Activated CD8-positive, alpha-beta memory T cell treated with anti-CD3 and anti-CD28 coated beads, Interleukin-2, amount 50 U/mL, for 24 hours (primary cell): ENCODE measurements around the gene C11orf98.
"Not testable (repeated sequence)": the region's sequence is repeated elsewhere in the genome, so short reads cannot be mapped to it uniquely, and the experiment has no call there.

Experiments used
- DNase-seq: peaks from one replicate; pipeline ENCODE4 v3.0.0-alpha.2; 2020; ENCODE audit errors: extremely low read depth

Gene C11orf98

GRCh38 chr11:62665075-62665598 lies at the start of gene C11orf98, which contains the start of gene CSKMT:
C11orf98 (minus strand) TSS chr11:62665210; CDS start chr11:62665169, 41 bp downstream.
CSKMT (plus strand) TSS chr11:62665312; CDS start chr11:62665880, 568 bp downstream.
- peak; percentile 92 for DNase-seq

GRCh38 chr11:62713343-62713742 lies 48.3 kb upstream of the C11orf98 start:
- no peak for DNase-seq

DNA sequence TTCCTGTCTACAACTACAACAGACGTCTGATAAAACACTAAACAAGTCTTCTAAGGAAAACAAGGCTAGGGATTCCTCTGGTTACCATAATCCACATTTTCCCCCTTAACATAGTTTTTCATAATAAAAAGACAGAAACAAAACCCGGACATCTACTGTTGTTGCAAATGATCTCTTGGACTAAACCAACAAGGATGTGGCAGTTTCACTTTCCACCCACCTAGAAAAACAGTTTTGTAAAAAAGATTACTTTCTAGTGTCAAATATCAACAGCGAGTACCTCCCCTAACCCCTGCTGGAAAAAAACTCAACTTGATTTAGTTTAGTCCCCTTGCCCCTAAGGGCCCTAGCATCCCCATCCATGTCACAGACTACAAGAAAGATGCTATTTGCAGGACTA lies 47.9 kb upstream of the C11orf98 start:
- DNase-seq = no peak

GRCh38 chr11:62712276-62712812 lies 47.3 kb upstream of the C11orf98 start:
- DNase-seq = no peak

DNA sequence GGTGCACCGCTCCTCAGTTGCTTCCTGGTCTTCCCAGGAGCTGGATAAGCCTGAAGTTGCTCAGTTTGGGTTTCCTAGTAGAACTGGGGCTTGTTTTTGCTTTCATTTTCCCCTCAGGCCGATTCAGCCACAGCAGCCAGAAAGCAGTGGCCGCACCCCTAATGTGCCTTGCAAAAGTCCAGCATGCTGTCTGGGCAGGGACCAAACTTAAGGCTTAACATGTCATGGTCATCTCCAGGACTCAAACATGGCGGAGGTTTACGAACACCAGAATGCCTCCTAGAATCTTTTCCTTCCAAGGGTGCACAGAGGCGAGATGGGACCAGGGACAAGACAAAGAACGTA lies 45.0 kb upstream of the C11orf98 start:
- no peak for DNase-seq

DNA sequence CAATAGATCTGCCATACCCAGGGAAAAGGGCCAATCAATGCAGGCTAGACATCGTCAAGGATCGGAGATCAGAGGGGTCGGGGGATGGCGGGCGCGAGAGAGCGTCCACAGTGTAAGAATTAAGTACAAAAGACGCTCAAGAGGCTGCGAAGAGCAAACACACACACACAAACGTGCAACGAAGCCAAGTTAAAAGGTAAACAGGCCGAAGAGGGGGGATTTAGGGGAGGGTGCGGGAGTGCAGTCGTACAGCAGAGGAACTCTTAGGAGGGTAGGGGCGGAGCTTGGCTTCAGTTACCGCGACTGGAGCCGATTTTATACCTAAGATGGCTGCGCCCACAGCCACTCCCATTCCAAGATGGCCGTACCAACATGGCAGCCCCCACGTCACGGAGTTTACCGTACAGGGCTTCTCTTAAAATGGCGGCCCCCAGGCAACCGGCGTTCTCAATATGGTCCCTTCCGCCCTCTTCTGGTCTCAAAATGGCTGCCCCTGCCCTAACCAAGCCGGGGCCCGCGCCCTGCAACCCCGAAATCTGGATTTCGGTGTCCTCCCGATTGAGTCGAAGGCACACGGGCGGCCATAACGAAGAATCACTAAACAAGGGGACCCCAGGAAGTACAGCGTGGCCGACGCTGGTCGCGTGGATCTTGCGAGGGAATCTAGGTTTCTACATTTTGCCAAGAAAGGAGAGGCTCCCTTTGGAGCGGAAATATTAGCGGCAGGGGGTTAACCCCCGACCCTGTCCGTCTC lies 44.4 kb upstream of the C11orf98 start:
- peak; percentile 96 for DNase-seq

DNA sequence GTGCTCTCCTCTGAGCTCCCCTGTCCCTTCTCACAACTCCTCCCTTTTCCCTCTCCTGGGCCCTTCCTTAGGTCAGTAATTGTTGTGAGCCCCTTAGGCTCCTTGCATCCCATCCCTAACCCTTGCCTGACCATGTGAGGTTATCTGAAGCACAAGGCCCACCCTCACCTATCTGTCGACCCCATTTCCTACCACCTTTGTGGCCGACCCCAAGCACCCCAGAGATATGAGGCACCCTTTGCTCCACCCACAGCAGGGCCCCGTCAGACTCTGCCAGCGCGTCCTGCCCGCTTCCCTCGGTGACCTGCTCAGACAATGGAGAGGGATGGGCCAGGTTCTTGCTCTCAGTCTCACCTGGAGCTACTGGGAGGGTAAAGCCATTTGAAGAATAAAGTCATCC lies 43.8 kb upstream of the C11orf98 start:
- DNase-seq = no peak

GRCh38 chr11:62708392-62708791 lies 43.4 kb upstream of the C11orf98 start:
- no peak for DNase-seq

- no peak for DNase-seq
Measured at GRCh38 chr11:62707277-62707861, 42.4 kb upstream of the C11orf98 start, which contains the start of the genes BSCL2 and GNG3. BSCL2 (minus strand) TSS chr11:62707424; CDS start chr11:62707195, 229 bp downstream. GNG3 (plus strand) TSS chr11:62707676; CDS start chr11:62708296, 620 bp downstream.

- no peak for DNase-seq
Measured at GRCh38 chr11:62706850-62707247, 41.8 kb upstream of the C11orf98 start.

DNA sequence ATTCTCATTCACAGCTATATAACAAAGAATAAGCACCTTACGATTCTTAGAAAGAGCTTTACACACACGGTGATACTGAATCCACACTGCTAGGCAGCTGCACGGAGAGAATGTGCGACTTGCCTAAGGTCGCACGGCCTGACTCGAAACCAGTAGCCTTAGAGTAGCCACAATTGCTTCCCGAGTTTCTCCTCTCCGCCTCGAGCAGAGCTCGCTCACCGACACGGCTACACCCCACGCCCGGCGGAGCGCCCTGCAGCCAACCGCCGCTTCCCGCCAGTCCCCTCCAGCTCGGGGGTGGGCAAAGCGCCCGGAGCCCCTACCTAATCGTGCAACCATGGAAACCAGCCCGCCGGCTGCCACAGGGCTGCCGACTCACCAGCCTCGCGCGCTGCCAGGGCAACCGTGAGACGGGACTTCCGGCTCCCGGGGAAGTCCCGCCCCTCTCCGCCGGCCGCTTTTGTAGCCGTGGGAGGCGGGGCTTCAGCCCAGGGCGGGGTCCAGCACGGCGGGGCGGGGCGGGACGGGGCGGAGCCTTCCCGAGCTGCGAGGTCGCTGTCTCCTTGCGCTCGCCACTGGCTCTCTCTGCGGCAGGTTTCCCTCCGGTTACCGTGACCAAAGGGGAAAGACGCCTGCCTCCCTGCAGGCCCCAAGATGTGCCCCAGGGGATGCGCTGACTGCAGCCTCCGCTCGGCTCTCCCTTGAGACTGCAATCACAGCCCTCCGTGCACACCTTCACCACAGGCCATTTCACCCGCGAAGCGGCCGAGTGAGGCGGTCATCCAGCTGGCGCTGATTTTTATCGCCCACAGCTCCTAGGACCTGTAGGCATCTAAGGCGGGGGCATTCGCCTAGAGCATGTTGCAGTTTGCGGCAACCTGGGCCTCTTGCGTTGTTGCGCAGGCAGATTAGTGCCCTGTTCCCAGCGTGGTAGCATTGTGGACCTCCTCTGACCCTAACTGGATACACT lies 41.2 kb upstream of the C11orf98 start:
- DNase-seq = peak; percentile 70

DNA sequence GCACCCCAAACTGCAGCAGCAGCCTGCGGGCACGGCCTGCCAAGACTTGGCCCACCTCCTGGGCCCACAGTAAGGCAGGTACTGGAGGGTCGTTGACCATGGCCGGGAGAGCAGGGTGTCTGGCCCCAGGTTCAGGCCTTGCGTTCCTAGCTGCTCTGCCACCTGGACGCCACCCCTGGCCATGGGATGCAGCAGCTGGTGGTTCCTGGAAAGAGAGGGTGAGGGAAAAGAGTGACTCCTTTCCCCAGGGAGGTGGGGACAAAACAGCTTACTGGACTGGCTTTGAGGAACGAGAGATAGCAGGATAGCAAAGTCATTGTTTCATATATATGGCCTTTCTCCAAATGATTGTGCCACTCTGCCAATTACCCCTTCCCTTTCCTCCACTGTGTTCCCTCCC lies 40.4 kb upstream of the C11orf98 start:
- DNase-seq = no peak

DNA sequence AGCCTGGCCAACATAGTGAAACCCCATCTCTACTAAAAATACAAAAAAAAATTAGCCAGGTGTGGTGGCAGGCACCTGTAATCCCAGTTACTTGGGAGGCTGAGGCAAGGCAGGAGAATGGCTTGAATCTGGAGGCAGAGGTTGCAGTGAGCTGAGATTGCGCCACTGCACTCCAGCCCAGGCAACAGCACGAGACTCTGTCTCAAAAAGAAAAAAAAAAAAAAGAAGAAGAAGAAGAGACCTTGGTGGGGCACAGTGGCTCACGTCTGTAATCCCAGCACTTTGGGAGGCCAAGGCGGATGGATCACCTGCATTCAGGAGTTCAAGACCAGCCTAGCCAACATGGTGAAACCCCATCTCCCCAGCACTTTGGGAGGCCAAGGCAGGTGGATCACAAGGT lies 38.9 kb upstream of the C11orf98 start:
- not testable (repeated sequence) for DNase-seq

- DNase-seq = no peak
Measured at GRCh38 chr11:62702246-62702645, 37.2 kb upstream of the C11orf98 start.

- no peak for DNase-seq
Measured at GRCh38 chr11:62694455-62695167, 29.6 kb upstream of the C11orf98 start.

DNA sequence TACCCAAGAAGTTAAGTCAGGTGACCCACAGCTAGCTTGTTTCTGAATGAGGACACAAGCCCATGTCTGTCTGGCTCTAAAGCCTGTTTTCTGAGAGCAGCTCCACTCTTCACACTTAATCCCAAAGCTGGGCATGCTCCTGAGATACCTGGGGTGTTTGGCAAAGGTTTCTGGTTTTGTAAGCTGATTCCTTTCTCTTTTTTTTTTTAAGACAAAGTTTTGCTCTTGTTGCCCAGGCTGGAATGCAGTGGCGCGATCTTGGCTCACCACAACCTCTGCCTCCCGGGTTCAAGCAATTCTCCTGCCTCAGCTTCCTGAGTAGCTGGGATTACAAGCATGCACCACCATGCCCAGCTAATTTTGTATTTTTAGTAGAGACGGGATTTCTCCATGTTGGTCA lies 28.6 kb upstream of the C11orf98 start:
- not testable (repeated sequence) for DNase-seq

GRCh38 chr11:62689421-62690183 lies 24.6 kb upstream of the C11orf98 start, which contains the start of gene LRRN4CL:
LRRN4CL (minus strand) TSS chr11:62689530; CDS start chr11:62688508, 1,022 bp downstream.
- no peak for DNase-seq

GRCh38 chr11:62688491-62688890 lies 23.5 kb upstream of the C11orf98 start:
- DNase-seq = no peak

GRCh38 chr11:62687508-62688396 lies 22.7 kb upstream of the C11orf98 start:
- no peak for DNase-seq
